HepG2 (cell line): ENCODE results near the gene TEX51. TPM values are rescaled to one million over a fixed set of nuclear protein-coding genes. Genes with fewer than 3 reads are reported as not detected.

Source experiments
- ATAC-seq: fragments of 200-7000 bp; cut with Tn5 transposase; 3 replicates; pipeline ENCODE4 v1.9.1; 2020; ENCODE audit warnings: mild to moderate bottlenecking, moderate library complexity
- BruUV-seq: library from RNA; stranded (reverse); fragments of 400-500 nt; replicated peaks from 2 replicates; lab custom pipeline; 2021; lab: Mats Ljungman, UMichigan
- CTCF ChIA-PET: fragments of 300-600 bp; formaldehyde crosslinking; extraction: SDS; loops from one replicate; lab custom pipeline; 2021; ENCODE audit warnings: low total read pairs, inconsistent platforms, low intra/inter-chr PET ratio; lab: Yijun Ruan, JAX
- POLR2A ChIA-PET: fragments of 350-600 bp; sonication (Branson Sonifier 250); formaldehyde crosslinking; loops from one replicate; lab custom pipeline; 2020; ENCODE audit warnings: antibody characterized with exemption, inconsistent platforms; lab: Yijun Ruan, JAX
- DNase-seq: peaks from one replicate; pipeline ENCODE4 v3.0.0-alpha.2; 2015; ENCODE audit warnings: low spot score
- FAIRE-seq: peaks from 3 replicates; lab custom pipeline; 2011; peaks lifted over from hg19 to GRCh38; lab: Jason Lieb, UNC
- H2AFZ ChIP-seq: one replicate; pipeline ENCODE4 v1.6.1; 2011; ENCODE audit warnings: low read length, inconsistent platforms
- H3K27ac ChIP-seq: fragments of 300-600 bp; 3 replicates; pipeline ENCODE4 v1.8.0; 2011; ENCODE audit warnings: mixed run types, mild to moderate bottlenecking, mixed read lengths, low read length, inconsistent platforms; ENCODE audit not compliant: insufficient read depth; ENCODE audit errors: extremely low read length
- H3K27me3 ChIP-seq, 2 experiments: fragments of 200-600 bp in 1 of 2; 2 replicates in 1 of 2; 3 replicates in 1 of 2; pipeline versions ENCODE4 v1.6.0 to v1.8.0; 2011; ENCODE audit warnings: low read length in 2 of 2, mild to moderate bottlenecking in 2 of 2, moderate library complexity in 2 of 2, inconsistent platforms in 1 of 2; ENCODE audit not compliant: insufficient read depth in 2 of 2, control insufficient read depth in 1 of 2
- H3K36me3 ChIP-seq, 2 experiments: fragments of 200-600 bp in 1 of 2; replicated peaks in 1 of 2; 2 replicates in 1 of 2; 3 replicates in 1 of 2; pipeline versions ENCODE4 v1.5.1 to v1.8.0; 2011; ENCODE audit warnings: low read length in 2 of 2, inconsistent platforms in 1 of 2; ENCODE audit not compliant: insufficient read depth in 2 of 2, control insufficient read depth in 1 of 2
- H3K4me1 ChIP-seq: 2 replicates; pipeline ENCODE4 v1.5.1; 2012; ENCODE audit warnings: low read length, inconsistent platforms; ENCODE audit not compliant: insufficient read depth
- H3K4me2 ChIP-seq: 2 replicates; pipeline ENCODE4 v1.6.0; 2011; ENCODE audit warnings: low read depth, low read length, inconsistent platforms
- H3K4me3 ChIP-seq, 3 experiments: fragments of 200-600 bp in 1 of 3; sonication (generic), shearing (Covaris generic) in 1 of 3; replicated peaks in 1 of 3; 2 replicates each; pipeline ENCODE4 v1.5.1; 2011 to 2016; ENCODE audit warnings: low read length in 3 of 3, inconsistent platforms in 2 of 3, low read depth in 2 of 3, mild to moderate bottlenecking in 2 of 3, control low read depth in 1 of 3, mixed read lengths in 1 of 3; ENCODE audit not compliant: insufficient read depth in 1 of 3
- H3K79me2 ChIP-seq: one replicate; pipeline ENCODE4 v1.6.1; 2011; ENCODE audit warnings: low read length, inconsistent platforms; ENCODE audit not compliant: insufficient read depth
- H3K9ac ChIP-seq: 2 replicates; pipeline ENCODE4 v1.6.0; 2011; ENCODE audit warnings: mild to moderate bottlenecking, low read depth, low read length, inconsistent platforms; ENCODE audit not compliant: insufficient read depth
- H3K9me3 ChIP-seq: 2 replicates; pipeline ENCODE4 v1.5.1; 2012; ENCODE audit warnings: mild to moderate bottlenecking, low read length
- H4K20me1 ChIP-seq: 2 replicates; pipeline ENCODE4 v1.6.0; 2011; ENCODE audit warnings: inconsistent platforms, mild to moderate bottlenecking, low read length, moderate library complexity; ENCODE audit not compliant: insufficient read depth
- BORCS8-MEF2B ChIP-seq: sonication (generic); formaldehyde crosslinking; IDR thresholded peaks from 2 replicates; pipeline ENCODE4 v1.8.0; 2022; ENCODE audit warnings: mild to moderate bottlenecking, missing genetic modification reagents
- CCDC6 ChIP-seq: sonication (generic); formaldehyde crosslinking; IDR thresholded peaks from 2 replicates; pipeline ENCODE4 v1.8.1; 2022; ENCODE audit warnings: mild to moderate bottlenecking, missing genetic modification reagents, moderate library complexity
- CHD2 ChIP-seq: IDR thresholded peaks from 2 replicates; pipeline ENCODE4 v1.6.1; 2011; ENCODE audit warnings: low read depth, low read length, improper control_type of control experiment
- ESRRA ChIP-seq: sonication (generic); formaldehyde crosslinking; IDR thresholded peaks from 2 replicates; pipeline ENCODE4 v1.5.1; 2020; ENCODE audit warnings: mild to moderate bottlenecking, low read depth, missing genetic modification reagents
- GTF3A ChIP-seq: sonication (generic); formaldehyde crosslinking; conservative IDR thresholded peaks from 2 replicates; pipeline ENCODE4 v1.4.0; 2020; ENCODE audit warnings: mild to moderate bottlenecking, missing genetic modification reagents
- HIVEP1 ChIP-seq: sonication (generic); formaldehyde crosslinking; IDR thresholded peaks from 2 replicates; pipeline ENCODE4 v1.4.0; 2020; ENCODE audit warnings: mild to moderate bottlenecking, missing genetic modification reagents
- NPAS2 ChIP-seq: sonication (generic); formaldehyde crosslinking; IDR thresholded peaks from 2 replicates; pipeline ENCODE4 v1.8.0; 2022; ENCODE audit warnings: mild to moderate bottlenecking, missing genetic modification reagents, borderline replicate concordance
- RBAK ChIP-seq: sonication (generic); formaldehyde crosslinking; IDR thresholded peaks from 2 replicates; pipeline ENCODE4 v1.5.1; 2020; ENCODE audit warnings: mild to moderate bottlenecking, missing genetic modification reagents
- RXRB ChIP-seq: IDR thresholded peaks from 2 replicates; pipeline ENCODE4 v1.6.1; 2016; ENCODE audit warnings: borderline replicate concordance, missing genetic modification reagents, missing compliant biosample characterization
- SRY ChIP-seq: sonication (generic); formaldehyde crosslinking; IDR thresholded peaks from 2 replicates; pipeline ENCODE4 v1.8.0; 2022; ENCODE audit warnings: mild to moderate bottlenecking, missing genetic modification reagents
- SSRP1 ChIP-seq: IDR thresholded peaks from 2 replicates; pipeline ENCODE4 v1.6.1; 2016; ENCODE audit warnings: control low read depth
- TBX3 ChIP-seq: fragments of 450-650 bp; IDR thresholded peaks from 2 replicates; pipeline ENCODE4 v1.6.1; 2017; ENCODE audit warnings: antibody characterized with exemption, mild to moderate bottlenecking, inconsistent platforms, borderline replicate concordance
- ZNF225 ChIP-seq: sonication (generic); formaldehyde crosslinking; IDR thresholded peaks from 2 replicates; pipeline ENCODE4 v1.4.0; 2020; ENCODE audit warnings: mild to moderate bottlenecking, missing genetic modification reagents
- ZNF234 ChIP-seq: sonication (generic); formaldehyde crosslinking; conservative IDR thresholded peaks from 2 replicates; pipeline ENCODE4 v1.5.1; 2020; ENCODE audit warnings: mild to moderate bottlenecking, missing genetic modification reagents
- ZNF7 ChIP-seq: IDR thresholded peaks from 2 replicates; pipeline ENCODE4 v1.6.1; 2016; ENCODE audit warnings: missing biosample characterization, missing genetic modification reagents
- ZNF788 ChIP-seq: sonication (generic); formaldehyde crosslinking; IDR thresholded peaks from 2 replicates; pipeline ENCODE4 v1.5.0; 2020; ENCODE audit warnings: mild to moderate bottlenecking, missing genetic modification reagents, borderline replicate concordance
- WGBS: methylation state at CpG from one replicate; pipeline ENCODE4 v1.1.6; 2017; ENCODE audit warnings: low lambda C conversion rate; 5-methylcytosine and 5-hydroxymethylcytosine counted together
- in situ Hi-C: cut with HindIII; loops from 2 replicates; pipeline ENCODE4 v1.10.0; 2017; ENCODE audit warnings: low pct_unique_long_range_greater_than_20kb; ENCODE audit not compliant: extremely low pct_ligation_motif_present
- intact Hi-C: fragments of 100-400 bp; cut with micrococcal nuclease; formaldehyde crosslinking; loops from one replicate; pipeline ENCODE4 v1.10.0; 2022; ENCODE audit not compliant: unreplicated experiment
- polyA plus RNA-seq, 8 experiments: library from polyadenylated mRNA; depleted of rRNA in 3 of 8; stranded (reverse) in 7 of 8; unstranded in 1 of 8; fragments of >200 nt; fragmentation: Illumina TruSeq in 4 of 8; extraction: Trizol in 4 of 8; gene quantifications; 2 replicates each; pipeline versions ENCODE4 v1.2.1 to v1.2.3, GENCODE V29; 2011 to 2016; ENCODE audit warnings: low read depth in 4 of 8, missing spikeins in 1 of 8, mixed read lengths in 1 of 8; ENCODE audit not compliant: insufficient read depth in 1 of 8
- total RNA-seq, 5 experiments: library from RNA; depleted of rRNA; stranded (reverse); fragments of >200 nt; fragmentation: Illumina TruSeq; extraction: Trizol; gene quantifications; 2 replicates each; pipeline ENCODE4 v1.2.3, GENCODE V29; 2016; ENCODE audit warnings: low read depth in 1 of 5
- TF ChIP-seq, protein P1 (sequence below): IDR thresholded peaks from 2 replicates; pipeline ENCODE4 v1.6.1; 2016; ENCODE audit warnings: mild to moderate bottlenecking
- TF ChIP-seq, protein P2 (sequence below): fragments of 450-650 bp; IDR thresholded peaks from 2 replicates; pipeline ENCODE4 v1.6.1; 2017; ENCODE audit warnings: mild to moderate bottlenecking

Gene TEX51
- total and polyA plus RNA-seq, 2 of the 13 experiments (the other 11 are each of a cell fraction or from before 2014, with no cell fraction given), result not detected

DNA sequence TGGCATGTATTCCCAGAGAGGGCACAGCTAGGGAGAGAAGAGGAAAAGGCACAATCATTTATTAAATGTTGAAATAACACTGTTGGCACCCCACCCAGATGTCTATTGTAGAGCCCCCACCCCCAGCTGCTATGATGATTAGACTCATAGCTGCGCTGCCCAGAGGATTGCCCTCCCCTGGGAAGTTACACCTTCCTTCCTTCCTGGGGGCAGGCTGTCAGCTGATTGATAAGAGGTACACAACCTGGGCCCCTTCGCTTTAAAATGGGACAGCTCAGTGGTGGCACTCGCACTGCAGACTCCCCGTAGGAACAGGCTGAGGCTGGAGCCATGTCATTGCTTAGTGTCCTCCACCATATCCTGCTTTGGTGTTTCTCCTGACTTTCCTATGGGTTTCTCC, 18.1 kb downstream of the TEX51 start:
- Histone ChIP-seq H3K36me3 (no peaks in the 10 kb centered on the region), H3K4me2 (no peak overlapping the region), H3K4me3 (no peak overlapping the region), H3K4me1 (no peaks in the 10 kb centered on the region), H3K79me2 (no peaks in the 10 kb centered on the region), H2AFZ (no peak overlapping the region), H4K20me1 (no peaks in the 10 kb centered on the region), H3K9ac (no peak overlapping the region), H3K27me3 (peaks cover 0 to 21% of the 10 kb centered on the region in 2 experiments; a peak in 3 of 5 replicates), H3K9me3 (no peaks in the 10 kb centered on the region), H3K27ac (no peak overlapping the region)
- FAIRE-seq (no peak), ATAC-seq (no peak), DNase-seq (no peak)
- in situ Hi-C loops (no loop called here), intact Hi-C loops (no loop called here)
- no TSS peak for BruUV-seq
- ChIA-PET CTCF (no interaction called here), POLR2A (no interaction called here)
- 28% methylated on average over 4 of the region's 4 CpGs for WGBS
- TF ChIP-seq TBX3 (no peak), RXRB (no peak), NPAS2 (CRISPR knock-in tag) (no peak), ZNF788 (CRISPR knock-in tag) (no peak), ZNF7 (CRISPR knock-in tag) (no peak), ESRRA (CRISPR knock-in tag) (no peak), HIVEP1 (no peak), BORCS8-MEF2B (CRISPR knock-in tag) (no peak), GTF3A (CRISPR knock-in tag) (no peak), SRY (CRISPR knock-in tag) (no peak), CHD2 (no peak), ZNF234 (no peak), SSRP1 (CRISPR knock-in tag) (no peak), CCDC6 (no peak), RBAK (CRISPR knock-in tag) (no peak), ZNF225 (CRISPR knock-in tag) (no peak)
- TF ChIP-seq, protein P1, sequence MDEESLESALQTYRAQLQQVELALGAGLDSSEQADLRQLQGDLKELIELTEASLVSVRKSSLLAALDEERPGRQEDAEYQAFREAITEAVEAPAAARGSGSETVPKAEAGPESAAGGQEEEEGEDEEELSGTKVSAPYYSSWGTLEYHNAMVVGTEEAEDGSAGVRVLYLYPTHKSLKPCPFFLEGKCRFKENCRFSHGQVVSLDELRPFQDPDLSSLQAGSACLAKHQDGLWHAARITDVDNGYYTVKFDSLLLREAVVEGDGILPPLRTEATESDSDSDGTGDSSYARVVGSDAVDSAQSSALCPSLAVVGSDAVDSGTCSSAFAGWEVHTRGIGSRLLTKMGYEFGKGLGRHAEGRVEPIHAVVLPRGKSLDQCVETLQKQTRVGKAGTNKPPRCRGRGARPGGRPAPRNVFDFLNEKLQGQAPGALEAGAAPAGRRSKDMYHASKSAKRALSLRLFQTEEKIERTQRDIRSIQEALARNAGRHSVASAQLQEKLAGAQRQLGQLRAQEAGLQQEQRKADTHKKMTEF, result no peak
- TF ChIP-seq, protein P2, sequence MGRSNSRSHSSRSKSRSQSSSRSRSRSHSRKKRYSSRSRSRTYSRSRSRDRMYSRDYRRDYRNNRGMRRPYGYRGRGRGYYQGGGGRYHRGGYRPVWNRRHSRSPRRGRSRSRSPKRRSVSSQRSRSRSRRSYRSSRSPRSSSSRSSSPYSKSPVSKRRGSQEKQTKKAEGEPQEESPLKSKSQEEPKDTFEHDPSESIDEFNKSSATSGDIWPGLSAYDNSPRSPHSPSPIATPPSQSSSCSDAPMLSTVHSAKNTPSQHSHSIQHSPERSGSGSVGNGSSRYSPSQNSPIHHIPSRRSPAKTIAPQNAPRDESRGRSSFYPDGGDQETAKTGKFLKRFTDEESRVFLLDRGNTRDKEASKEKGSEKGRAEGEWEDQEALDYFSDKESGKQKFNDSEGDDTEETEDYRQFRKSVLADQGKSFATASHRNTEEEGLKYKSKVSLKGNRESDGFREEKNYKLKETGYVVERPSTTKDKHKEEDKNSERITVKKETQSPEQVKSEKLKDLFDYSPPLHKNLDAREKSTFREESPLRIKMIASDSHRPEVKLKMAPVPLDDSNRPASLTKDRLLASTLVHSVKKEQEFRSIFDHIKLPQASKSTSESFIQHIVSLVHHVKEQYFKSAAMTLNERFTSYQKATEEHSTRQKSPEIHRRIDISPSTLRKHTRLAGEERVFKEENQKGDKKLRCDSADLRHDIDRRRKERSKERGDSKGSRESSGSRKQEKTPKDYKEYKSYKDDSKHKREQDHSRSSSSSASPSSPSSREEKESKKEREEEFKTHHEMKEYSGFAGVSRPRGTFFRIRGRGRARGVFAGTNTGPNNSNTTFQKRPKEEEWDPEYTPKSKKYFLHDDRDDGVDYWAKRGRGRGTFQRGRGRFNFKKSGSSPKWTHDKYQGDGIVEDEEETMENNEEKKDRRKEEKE, result no peak
